ENCODE results near the gene NTNG1. TPM values are rescaled to one million over a fixed set of nuclear protein-coding genes. Genes with fewer than 3 reads are reported as not detected.
"Not testable (repeated sequence)": the region's sequence is repeated elsewhere in the genome, so short reads cannot be mapped to it uniquely, and the experiment has no call there.

The NTNG1 gene
- total RNA-seq, 1 experiment from 2014 or later: not detected

- no peak for DNase-seq (ENCODE audit: low read depth, low spot score)
- in situ Hi-C loops (cut with HindIII; ENCODE audit: low pct_unique_long_range_greater_than_20kb, low sequenced_read_pairs): no loop called here
These were observed 91.6 kb downstream of the NTNG1 start for GRCh38 chr1:107232426-107232825.

GRCh38 chr1:107236760-107237159, 95.9 kb downstream of the NTNG1 start:
- DNase-seq (ENCODE audit: low read depth, low spot score); in situ Hi-C loops (cut with HindIII; ENCODE audit: low pct_unique_long_range_greater_than_20kb, low sequenced_read_pairs): not testable (repeated sequence)

- in situ Hi-C loops (cut with HindIII; ENCODE audit: low pct_unique_long_range_greater_than_20kb, low sequenced_read_pairs): no loop called here
- no peak for DNase-seq (ENCODE audit: low read depth, low spot score)
These were observed 102.6 kb downstream of the NTNG1 start for GRCh38 chr1:107243461-107243860.

- no peak for DNase-seq (ENCODE audit: low read depth, low spot score)
- in situ Hi-C loops (cut with HindIII; ENCODE audit: low pct_unique_long_range_greater_than_20kb, low sequenced_read_pairs): no loop called here
These were observed 104.1 kb downstream of the NTNG1 start for GRCh38 chr1:107244709-107245500.

GRCh38 chr1:107246775-107247345, 106.0 kb downstream of the NTNG1 start:
- no peak for DNase-seq (ENCODE audit: low read depth, low spot score)
- in situ Hi-C loops (cut with HindIII; ENCODE audit: low pct_unique_long_range_greater_than_20kb, low sequenced_read_pairs): no loop called here

GRCh38 chr1:107247679-107248078, 106.8 kb downstream of the NTNG1 start:
- in situ Hi-C loops (cut with HindIII; ENCODE audit: low pct_unique_long_range_greater_than_20kb, low sequenced_read_pairs): no loop called here
- no peak for DNase-seq (ENCODE audit: low read depth, low spot score)

GRCh38 chr1:107250169-107250568, 109.3 kb downstream of the NTNG1 start:
- in situ Hi-C loops (cut with HindIII; ENCODE audit: low pct_unique_long_range_greater_than_20kb, low sequenced_read_pairs): no loop called here
- DNase-seq (ENCODE audit: low read depth, low spot score): no peak

- no peak for DNase-seq (ENCODE audit: low read depth, low spot score)
- in situ Hi-C loops (cut with HindIII; ENCODE audit: low pct_unique_long_range_greater_than_20kb, low sequenced_read_pairs): no loop called here
These were observed 110.2 kb downstream of the NTNG1 start for GRCh38 chr1:107251083-107251482.

- in situ Hi-C loops (cut with HindIII; ENCODE audit: low pct_unique_long_range_greater_than_20kb, low sequenced_read_pairs): no loop called here
- no peak for DNase-seq (ENCODE audit: low read depth, low spot score)
These were observed 111.0 kb downstream of the NTNG1 start for GRCh38 chr1:107251839-107252238.

GRCh38 chr1:107252271-107252670, 111.4 kb downstream of the NTNG1 start:
- in situ Hi-C loops (cut with HindIII; ENCODE audit: low pct_unique_long_range_greater_than_20kb, low sequenced_read_pairs): no loop called here

GRCh38 chr1:107254306-107254705, 113.5 kb downstream of the NTNG1 start:
- no peak for DNase-seq (ENCODE audit: low read depth, low spot score)
- in situ Hi-C loops (cut with HindIII; ENCODE audit: low pct_unique_long_range_greater_than_20kb, low sequenced_read_pairs): no loop called here

More at GRCh38 chr1:107252271-107252670, 111.4 kb downstream of the NTNG1 start:
- DNase-seq (ENCODE audit: low read depth, low spot score): no peak

- no peak for DNase-seq (ENCODE audit: low read depth, low spot score)
- in situ Hi-C loops (cut with HindIII; ENCODE audit: low pct_unique_long_range_greater_than_20kb, low sequenced_read_pairs): no loop called here
These were observed 114.6 kb downstream of the NTNG1 start for GRCh38 chr1:107255469-107255868.

- in situ Hi-C loops (cut with HindIII; ENCODE audit: low pct_unique_long_range_greater_than_20kb, low sequenced_read_pairs): no loop called here
These were observed 121.8 kb downstream of the NTNG1 start for GRCh38 chr1:107262467-107263286.

GRCh38 chr1:107263291-107263915, 122.6 kb downstream of the NTNG1 start:
- in situ Hi-C loops (cut with HindIII; ENCODE audit: low pct_unique_long_range_greater_than_20kb, low sequenced_read_pairs): no loop called here
- no peak for DNase-seq (ENCODE audit: low read depth, low spot score)

More at GRCh38 chr1:107262467-107263286, 121.8 kb downstream of the NTNG1 start:
- no peak for DNase-seq (ENCODE audit: low read depth, low spot score)

GRCh38 chr1:107264007-107264406, 123.2 kb downstream of the NTNG1 start:
- DNase-seq (ENCODE audit: low read depth, low spot score): no peak
- in situ Hi-C loops (cut with HindIII; ENCODE audit: low pct_unique_long_range_greater_than_20kb, low sequenced_read_pairs): no loop called here

- in situ Hi-C loops (cut with HindIII; ENCODE audit: low pct_unique_long_range_greater_than_20kb, low sequenced_read_pairs): no loop called here
These were observed 123.7 kb downstream of the NTNG1 start for GRCh38 chr1:107264561-107264960.

GRCh38 chr1:107267489-107267888, 126.7 kb downstream of the NTNG1 start:
- no peak for DNase-seq (ENCODE audit: low read depth, low spot score)
- in situ Hi-C loops (cut with HindIII; ENCODE audit: low pct_unique_long_range_greater_than_20kb, low sequenced_read_pairs): no loop called here

More at GRCh38 chr1:107264561-107264960, 123.7 kb downstream of the NTNG1 start:
- DNase-seq (ENCODE audit: low read depth, low spot score): no peak

GRCh38 chr1:107272321-107272720, 131.5 kb downstream of the NTNG1 start:
- DNase-seq (ENCODE audit: low read depth, low spot score): no peak
- in situ Hi-C loops (cut with HindIII; ENCODE audit: low pct_unique_long_range_greater_than_20kb, low sequenced_read_pairs): no loop called here
